Adrenal gland (tissue), 5 donors: ENCODE results near the gene PLPPR5.

Source experiments
- CTCF ChIP-seq, 6 experiments: fragments of 450-650 bp in 4 of 6; fragments of 200-600 bp in 2 of 6; sonication (generic) in 1 of 6; IDR thresholded peaks; 1 replicate in 5 of 6; 2 replicates in 1 of 6; pipeline versions ENCODE4 v1.5.1 to v1.8.0; 2016 to 2021; ENCODE audit warnings: antibody characterized with exemption in 6 of 6, mild to moderate bottlenecking in 2 of 6, moderate library complexity in 1 of 6
- POLR2A ChIP-seq, 2 donors: fragments of 450-650 bp; IDR thresholded peaks; one replicate each; pipeline ENCODE4 v1.6.1; 2017; ENCODE audit warnings: antibody characterized with exemption in 2 of 2, mild to moderate bottlenecking in 2 of 2, moderate library complexity in 1 of 2
- donor health status: DM: no; HTN: no; CAD: no.

GRCh38 chr1:99010679-99011078 lies 6.0 kb upstream of the PLPPR5 start:
- TF ChIP-seq CTCF (IDR thresholded peaks at IDR 0.05) = no peak
- TF ChIP-seq POLR2A (IDR thresholded peaks at IDR 0.05) = no peak
